ENCODE data around the gene MAJIN. TPM values are rescaled to one million over a fixed set of nuclear protein-coding genes. Genes with fewer than 3 reads are reported as not detected.
A peak's percentile ranks its signal among the peaks of the same experiment; 100 is the strongest.

MAJIN gene
- total RNA-seq, 1 experiment from 2014 or later, result not detected

GRCh38 chr11:64923944-64924909 is 47.7 kb downstream of the MAJIN start, which contains the start of gene PPP2R5B (continued):
- TF ChIP-seq MAX (CRISPR knock-in tag; IDR thresholded peaks at IDR 0.05) (peak; percentile 16; the same call in 1 of the 2 replicates), RELA (CRISPR knock-in tag; IDR thresholded peaks at IDR 0.05; ENCODE audit: borderline replicate concordance) (peak; percentile 41; the same call in 1 of the 2 replicates), SP1 (CRISPR knock-in tag; conservative IDR thresholded peaks at IDR 0.05) (peak; percentile 52), IRF2 (CRISPR knock-in tag; IDR thresholded peaks at IDR 0.05; ENCODE audit: borderline replicate concordance, low read depth) (no peak), FOXP4 (CRISPR knock-in tag; IDR thresholded peaks at IDR 0.05) (peak; percentile 13), JUN (CRISPR knock-in tag; IDR thresholded peaks at IDR 0.05) (peak; percentile 54; the same call in 1 of the 2 replicates), GABPB1 (CRISPR knock-in tag; IDR thresholded peaks at IDR 0.05) (peak; percentile 77; the same call in 1 of the 2 replicates)

GRCh38 chr11:64923151-64923661 is 48.7 kb downstream of the MAJIN start:
- CTCF ChIA-PET, result interaction anchor here (1.2 to 1.9 kb wide), 7 partner anchors 7 to 120 kb away, joined by 3 to 13 read pairs (median 4); partner anchors contain the start of genes BATF2 and MAP4K2
- H3K9me3 Mint-ChIP-seq, result no peaks in the 10 kb centered on the region
- ATAC-seq (no peak), DNase-seq (ENCODE audit: low spot score) (no peak)
- POLR2A ChIA-PET, result interaction anchor here (1.1 kb wide), 1 partner anchor 12 kb away, joined by 6 read pairs; the partner anchor contains the start of gene GPHA2
- peak overlapping the region; percentile 93 for H3K4me3 Mint-ChIP-seq
- H3K27me3 Mint-ChIP-seq (ENCODE audit: low read depth), result no peaks in the 10 kb centered on the region
- no peaks in the 10 kb centered on the region; the same call in 1 of the 2 replicates for H3K4me1 Mint-ChIP-seq
- no peaks in the 10 kb centered on the region for H3K36me3 Mint-ChIP-seq
- TF ChIP-seq ZNF396 (CRISPR knock-in tag; IDR thresholded peaks at IDR 0.05; ENCODE audit: borderline replicate concordance) (no peak), SP1 (CRISPR knock-in tag; conservative IDR thresholded peaks at IDR 0.05) (no peak), ESRRA (CRISPR knock-in tag; IDR thresholded peaks at IDR 0.05; ENCODE audit: borderline replicate concordance) (no peak), CREM (CRISPR knock-in tag; IDR thresholded peaks at IDR 0.05) (no peak)
- peak overlapping the region; percentile 19; the same call in 1 of the 2 replicates for H3K27ac Mint-ChIP-seq

DNA sequence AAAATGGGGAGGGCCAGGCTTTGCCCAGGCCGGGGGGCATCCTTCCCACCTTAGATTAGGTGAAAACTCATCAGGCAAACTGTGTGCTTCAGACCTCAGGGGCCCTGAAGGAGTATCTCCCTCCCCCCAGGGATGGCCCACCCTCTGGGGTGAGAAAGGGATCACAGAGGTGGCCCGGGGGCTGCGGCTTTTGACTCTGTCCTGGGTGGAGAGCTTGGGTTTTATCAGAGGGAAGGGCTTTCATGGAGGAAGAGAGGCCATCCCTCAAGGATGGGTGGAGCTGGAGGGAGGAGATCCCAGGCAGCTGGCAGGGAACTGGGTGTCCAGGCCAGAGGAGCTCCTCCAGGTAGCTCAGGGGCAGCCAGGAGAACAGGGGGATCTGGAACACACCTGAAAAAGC is 50.5 kb downstream of the MAJIN start:
- Mint-ChIP-seq H3K4me3 (no peak overlapping the region), H3K36me3 (no peaks in the 10 kb centered on the region), H3K9me3 (no peaks in the 10 kb centered on the region), H3K4me1 (peaks cover 7% of the 10 kb centered on the region), H3K27me3 (ENCODE audit: low read depth) (no peaks in the 10 kb centered on the region), H3K27ac (no peak overlapping the region)
- CTCF ChIA-PET, result interaction anchor here (1.4 kb wide), 2 partner anchors 74 to 189 kb away, joined by 3 to 4 read pairs; no protein-coding TSS in a partner anchor
- TF ChIP-seq NR3C1 (CRISPR knock-in tag; conservative IDR thresholded peaks at IDR 0.05; ENCODE audit: low read depth) (no peak), ERG (CRISPR knock-in tag; IDR thresholded peaks at IDR 0.05) (no peak), NR1H2 (CRISPR knock-in tag; IDR thresholded peaks at IDR 0.05) (no peak), FOXK1 (CRISPR knock-in tag; IDR thresholded peaks at IDR 0.05) (no peak), SMAD3 (CRISPR knock-in tag; IDR thresholded peaks at IDR 0.05; ENCODE audit: borderline replicate concordance) (no peak), ATF1 (CRISPR knock-in tag; IDR thresholded peaks at IDR 0.05) (no peak), ZBTB21 (CRISPR knock-in tag; IDR thresholded peaks at IDR 0.05; ENCODE audit: borderline replicate concordance) (no peak), HMGXB4 (CRISPR knock-in tag; IDR thresholded peaks at IDR 0.05) (no peak), PREB (CRISPR knock-in tag; IDR thresholded peaks at IDR 0.05; ENCODE audit: borderline replicate concordance) (no peak), GRHL2 (CRISPR knock-in tag; IDR thresholded peaks at IDR 0.05; ENCODE audit: insufficient replicate concordance, severe bottlenecking) (no peak), ESRRA (CRISPR knock-in tag; IDR thresholded peaks at IDR 0.05; ENCODE audit: borderline replicate concordance) (no peak), JUN (CRISPR knock-in tag; IDR thresholded peaks at IDR 0.05) (no peak), ZBTB43 (CRISPR knock-in tag; IDR thresholded peaks at IDR 0.05) (no peak)
- POLR2A ChIA-PET, result no interaction called here
- DNase-seq (ENCODE audit: low spot score) (no peak), ATAC-seq (no peak)

Data from WTC11 (cell line).